Raji (cell line): ENCODE data around the gene NXPE2.

Source experiments
- POLR2A ChIP-seq: IDR thresholded peaks from 2 replicates; pipeline ENCODE4 v1.6.1; 2011; ENCODE audit warnings: low read depth, low read length, control low read depth; ENCODE audit not compliant: insufficient read depth

Gene NXPE2

GRCh38 chr11:114678125-114679036, at the start of gene NXPE2:
Gene NXPE2 (plus strand): TSS chr11:114678527. CDS start chr11:114678576, 49 bp downstream.
- no peak for TF ChIP-seq POLR2A

- TF ChIP-seq POLR2A, result no peak
Observed at GRCh38 chr11:114650661-114651060, 27.7 kb upstream of the NXPE2 start.

GRCh38 chr11:114651145-114651718, 27.1 kb upstream of the NXPE2 start:
- TF ChIP-seq POLR2A, result no peak

- TF ChIP-seq POLR2A, result no peak
Observed at GRCh38 chr11:114653148-114653547, 25.2 kb upstream of the NXPE2 start.

GRCh38 chr11:114664641-114665040, 13.7 kb upstream of the NXPE2 start:
- no peak for TF ChIP-seq POLR2A

GRCh38 chr11:114666760-114667159, 11.6 kb upstream of the NXPE2 start:
- no peak for TF ChIP-seq POLR2A

- no peak for TF ChIP-seq POLR2A
Observed at GRCh38 chr11:114668109-114668508, 10.2 kb upstream of the NXPE2 start.

- TF ChIP-seq POLR2A, result no peak
Observed at GRCh38 chr11:114673661-114674060, 4.7 kb upstream of the NXPE2 start.

GRCh38 chr11:114679505-114679904, 1.2 kb downstream of the NXPE2 start:
- TF ChIP-seq POLR2A, result no peak

- no peak for TF ChIP-seq POLR2A
Observed at GRCh38 chr11:114683007-114683406, 4.7 kb downstream of the NXPE2 start.

- no peak for TF ChIP-seq POLR2A
Observed at GRCh38 chr11:114684636-114685035, 6.3 kb downstream of the NXPE2 start.

GRCh38 chr11:114685097-114685496, 6.8 kb downstream of the NXPE2 start:
- no peak for TF ChIP-seq POLR2A

- TF ChIP-seq POLR2A, result no peak
Observed at GRCh38 chr11:114705280-114706024, 27.1 kb downstream of the NXPE2 start.

- no peak for TF ChIP-seq POLR2A
Observed at GRCh38 chr11:114709960-114710359, 31.6 kb downstream of the NXPE2 start.

GRCh38 chr11:114713756-114714155, 35.4 kb downstream of the NXPE2 start:
- no peak for TF ChIP-seq POLR2A

- TF ChIP-seq POLR2A, result no peak
Observed at GRCh38 chr11:114719562-114719961, 41.2 kb downstream of the NXPE2 start.
